ENCODE data around the gene CCDC141.

- TF ChIP-seq POLR2A (IDR thresholded peaks at IDR 0.05) (no peak), CTCF (IDR thresholded peaks at IDR 0.05) (no peak)
Measured at GRCh38 chr2:179044500-179044899, 5.4 kb downstream of the CCDC141 start.

Data from testis (tissue), 2 donors.